NCI-H2196 (cell line): ENCODE results near the gene CSK.

Experiments
- DNase-seq: peaks from one replicate; lab custom pipeline; 2025; ENCODE audit not compliant: unreplicated experiment; lab: John Stamatoyannopoulos, UW

The CSK gene

GRCh38 chr15:74786551-74787165, 4.8 kb downstream of the CSK start:
- no peak for DNase-seq

DNA sequence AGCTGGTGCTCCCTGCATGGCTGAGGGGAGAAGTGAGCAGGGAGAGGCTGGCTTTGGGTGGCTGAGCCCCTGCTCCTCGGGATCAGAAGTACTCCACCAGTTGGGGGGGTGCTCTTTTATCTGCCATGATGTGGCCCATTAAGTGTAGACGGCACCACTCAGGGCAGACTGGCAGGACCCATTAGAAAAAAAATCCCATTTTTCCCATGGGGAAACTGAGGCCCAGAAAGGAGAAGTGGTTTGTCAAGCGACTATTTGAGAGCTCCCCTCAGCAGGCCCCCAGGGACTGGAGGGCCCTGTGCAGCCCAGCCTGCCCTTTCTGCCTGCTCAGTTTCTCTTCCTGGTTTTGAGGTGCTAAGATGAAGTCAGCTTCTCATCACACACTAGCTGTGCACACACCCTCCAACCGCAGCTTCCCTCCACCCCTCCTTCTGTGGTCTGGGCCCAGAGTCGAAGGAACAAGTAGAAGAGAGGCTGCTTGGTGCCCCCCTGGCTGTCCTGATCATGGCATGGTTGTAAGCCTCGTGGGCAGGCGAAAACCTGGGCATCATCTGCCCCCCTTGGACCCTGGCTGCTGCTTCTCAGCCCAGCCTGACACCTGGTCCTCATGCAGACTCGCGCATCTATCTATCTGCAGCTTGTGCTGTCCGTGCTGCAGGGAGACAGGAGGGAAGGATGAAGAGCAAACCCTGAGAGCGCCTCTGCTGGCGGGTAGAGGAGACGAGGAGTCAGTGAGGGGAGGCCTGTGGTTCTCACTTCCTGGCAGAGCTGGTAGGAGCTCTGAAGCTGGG, 5.6 kb downstream of the CSK start:
- no peak for DNase-seq

GRCh38 chr15:74788042-74788682, 6.3 kb downstream of the CSK start:
- DNase-seq = no peak

GRCh38 chr15:74788683-74789151, 6.8 kb downstream of the CSK start:
- no peak for DNase-seq

GRCh38 chr15:74789171-74789631, 7.3 kb downstream of the CSK start:
- DNase-seq = no peak

DNA sequence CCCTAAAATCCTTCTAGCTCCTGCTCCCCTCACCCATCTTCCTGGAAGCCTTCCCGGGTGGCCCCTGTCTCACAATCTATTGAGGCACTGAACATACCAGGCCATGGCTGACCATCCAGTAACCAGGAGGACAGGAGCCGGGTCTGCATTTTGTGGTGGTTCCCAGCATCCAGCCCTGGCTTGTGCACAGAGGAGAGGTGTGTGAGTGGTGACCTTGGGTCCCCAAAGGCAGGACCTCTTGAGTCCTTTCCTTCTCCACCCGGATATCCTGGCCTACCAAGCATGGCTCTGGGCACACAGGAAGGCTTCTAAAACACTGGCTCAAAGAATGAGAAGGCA, 7.8 kb downstream of the CSK start:
- DNase-seq = no peak

DNA sequence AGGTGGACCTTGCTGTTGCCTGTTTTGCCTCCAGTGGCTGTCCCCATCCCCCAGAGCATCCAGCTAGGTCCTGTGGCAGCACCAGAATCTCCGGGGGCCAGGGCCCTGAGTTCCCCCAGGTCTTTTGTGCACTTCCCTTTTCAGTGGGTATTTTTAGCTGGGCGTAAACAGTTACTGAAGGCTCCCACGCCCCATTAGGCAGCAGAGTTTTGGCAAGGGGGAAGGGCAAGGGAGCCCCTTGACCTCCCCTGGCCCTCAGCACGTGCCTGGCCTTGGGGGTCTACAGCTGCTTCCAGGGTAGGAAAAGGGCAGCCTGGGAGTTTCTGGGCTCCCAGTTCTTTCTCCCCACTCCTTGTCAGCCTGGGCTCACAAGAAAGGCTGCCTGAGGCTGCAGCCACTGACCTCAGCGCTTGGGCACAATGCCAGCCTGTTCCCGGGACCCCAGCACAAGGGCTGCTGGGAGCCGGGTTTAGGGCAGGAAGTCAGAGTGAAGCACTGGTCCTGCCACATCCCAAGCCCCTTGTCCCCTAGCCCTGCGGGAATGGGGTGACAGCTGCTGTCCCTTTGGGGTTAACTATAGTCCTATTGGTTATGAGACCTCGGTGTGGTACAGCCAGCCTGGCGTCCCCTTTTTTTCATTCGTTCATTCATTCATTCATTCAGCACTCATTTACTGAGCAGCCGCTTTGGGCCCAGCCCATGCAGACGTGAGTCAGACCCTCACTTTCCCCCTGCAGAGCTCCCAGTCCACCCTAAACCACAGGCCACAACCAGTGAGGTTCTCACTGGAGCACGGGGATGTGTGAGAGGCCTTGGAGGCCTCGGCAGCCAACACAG, 8.4 kb downstream of the CSK start:
- no peak for DNase-seq

GRCh38 chr15:74791007-74791406, 9.1 kb downstream of the CSK start:
- no peak for DNase-seq

DNA sequence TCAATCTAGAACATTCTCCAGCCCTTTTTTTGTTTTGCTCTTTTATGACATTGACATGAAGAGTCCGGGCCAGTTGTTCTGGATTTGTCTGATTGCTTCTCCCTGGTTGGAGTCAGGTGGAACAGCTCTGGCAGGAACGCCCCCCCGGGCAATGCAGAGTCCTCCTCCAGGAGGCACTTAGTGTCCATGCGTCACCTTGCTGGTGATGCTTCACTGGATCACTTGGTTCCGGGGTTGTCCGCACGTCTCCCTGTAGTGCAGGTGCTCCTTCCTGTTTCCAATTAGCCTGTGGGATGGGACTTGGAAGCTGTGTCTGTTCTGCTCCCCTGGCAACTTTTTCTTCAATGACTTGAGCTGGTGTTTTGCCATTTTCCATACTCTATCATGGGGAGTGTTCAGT, 9.8 kb downstream of the CSK start:
- DNase-seq = no peak

DNA sequence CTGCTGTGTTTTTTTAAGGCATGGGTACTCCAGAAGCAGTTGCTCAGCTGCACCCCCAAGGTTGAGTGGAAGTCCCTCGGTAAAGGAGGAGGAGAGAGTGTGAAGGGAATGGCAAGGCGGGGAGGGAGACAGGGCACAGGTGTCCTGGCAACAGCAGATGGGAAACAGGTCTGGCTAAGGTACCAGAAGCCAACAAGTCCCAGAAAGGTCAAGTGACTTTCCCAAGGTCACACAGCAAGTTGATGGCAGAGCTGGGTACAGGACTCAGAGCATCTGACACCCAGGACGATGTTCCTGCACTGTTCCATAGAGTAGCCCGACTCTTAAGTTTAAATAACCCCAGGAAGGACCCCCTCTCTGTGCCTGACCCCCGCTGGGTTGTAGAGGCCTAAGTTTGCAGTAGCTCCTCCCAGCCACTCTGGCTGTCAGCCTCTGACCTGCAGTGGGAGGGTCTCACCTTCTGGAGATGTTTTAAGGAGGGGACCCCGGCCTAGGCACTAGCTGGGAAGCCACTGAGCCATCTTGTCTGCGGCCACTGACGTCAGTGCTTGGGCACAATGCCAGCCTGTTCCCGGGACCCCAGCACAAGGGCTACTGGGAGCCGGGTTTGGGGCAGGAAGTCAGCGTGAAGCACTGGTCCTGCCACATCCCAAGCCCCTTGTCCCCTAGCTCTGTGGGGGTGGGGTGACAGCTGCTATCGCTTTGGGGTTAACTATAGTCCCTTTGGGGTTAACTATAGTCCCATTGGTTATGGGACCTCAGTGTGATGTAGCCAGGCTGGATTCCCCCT, 10.5 kb downstream of the CSK start:
- DNase-seq = no peak

- no peak for DNase-seq
Observed at GRCh38 chr15:74793135-74794028, 11.5 kb downstream of the CSK start.

DNA sequence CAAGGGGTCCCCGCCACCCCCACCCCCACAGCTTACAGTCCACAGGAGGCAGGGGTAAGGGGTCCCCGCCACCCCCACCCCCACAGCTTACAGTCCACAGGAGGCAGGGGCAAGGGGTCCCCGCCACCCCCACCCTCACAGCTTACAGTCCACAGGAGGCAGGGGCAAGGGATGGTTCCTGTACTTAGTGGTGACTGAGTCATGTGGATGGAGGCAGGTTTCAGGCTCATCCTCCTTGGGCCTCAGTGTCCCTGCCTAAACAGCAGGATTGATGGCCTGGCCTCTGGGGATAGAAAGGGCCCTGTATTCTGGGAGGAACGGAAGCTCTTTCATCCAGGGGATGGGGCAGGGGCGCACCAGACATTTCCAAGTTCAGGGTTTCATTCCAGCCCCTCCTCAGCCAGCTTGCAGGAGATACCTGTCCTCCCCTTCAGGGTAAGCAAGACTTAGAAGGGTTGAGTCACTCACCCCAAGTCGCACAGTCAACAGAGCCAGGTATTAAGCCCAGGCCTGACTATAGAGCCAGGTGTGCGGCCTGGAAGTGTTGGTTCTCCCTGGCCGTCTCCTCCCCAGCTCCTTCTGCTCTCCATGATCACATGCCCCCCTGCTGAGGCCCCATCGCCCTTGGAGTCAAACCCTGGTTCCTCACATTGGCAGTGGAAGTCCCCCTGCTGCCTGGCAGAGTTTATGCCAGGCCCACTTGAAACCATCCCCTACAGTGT, 12.5 kb downstream of the CSK start:
- DNase-seq = no peak

DNA sequence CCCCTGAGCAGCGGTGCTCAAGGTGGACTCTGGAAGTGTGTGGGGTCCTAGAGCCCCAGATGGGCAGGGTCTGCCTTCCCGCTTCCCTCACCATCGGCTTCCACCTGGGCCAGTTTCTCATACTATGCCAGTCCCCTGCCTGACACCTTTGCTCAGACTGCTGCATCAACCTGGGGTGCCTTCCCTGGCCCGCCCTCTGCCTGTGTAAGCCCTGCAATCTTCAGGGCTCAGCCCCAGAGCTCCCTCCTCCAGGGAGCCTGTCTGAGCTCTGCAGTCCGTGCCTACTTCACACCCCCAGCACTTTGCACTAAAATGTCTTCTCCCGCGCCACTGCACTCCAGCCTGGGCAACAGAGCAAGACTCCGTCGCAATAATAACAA, 13.1 kb downstream of the CSK start:
- DNase-seq = no peak

DNA sequence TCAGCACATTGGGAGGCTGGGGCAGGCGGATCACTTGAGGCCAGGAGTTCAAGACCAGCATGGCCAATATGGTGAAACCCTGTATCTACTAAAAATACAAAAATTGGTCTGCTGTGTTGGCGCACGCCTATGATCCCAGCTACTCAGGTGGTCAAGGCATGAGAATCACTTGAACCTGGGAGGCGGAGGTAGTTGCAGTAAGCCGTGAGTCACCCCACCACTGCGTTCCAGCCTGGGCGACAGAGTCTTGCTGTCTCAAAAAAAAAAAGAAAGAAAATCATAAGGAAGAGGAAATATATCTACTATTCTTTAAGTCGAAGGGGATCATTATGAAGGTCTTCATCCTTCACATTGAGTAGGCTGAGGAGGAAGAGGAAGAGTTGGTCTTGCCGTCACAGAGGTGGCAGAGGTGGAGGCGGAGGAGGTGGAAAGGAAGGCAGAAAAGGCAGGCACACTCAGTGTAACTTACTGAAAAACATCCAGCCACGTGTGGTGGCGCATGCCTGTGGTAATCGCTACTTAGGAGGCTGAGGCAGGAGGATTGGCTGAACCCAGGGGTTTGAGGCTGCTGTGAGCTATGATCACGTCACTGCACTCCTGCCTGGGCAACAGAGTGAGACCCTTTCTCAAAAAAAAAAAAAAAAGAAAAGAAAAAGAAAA, 14.2 kb downstream of the CSK start:
- no peak for DNase-seq

DNA sequence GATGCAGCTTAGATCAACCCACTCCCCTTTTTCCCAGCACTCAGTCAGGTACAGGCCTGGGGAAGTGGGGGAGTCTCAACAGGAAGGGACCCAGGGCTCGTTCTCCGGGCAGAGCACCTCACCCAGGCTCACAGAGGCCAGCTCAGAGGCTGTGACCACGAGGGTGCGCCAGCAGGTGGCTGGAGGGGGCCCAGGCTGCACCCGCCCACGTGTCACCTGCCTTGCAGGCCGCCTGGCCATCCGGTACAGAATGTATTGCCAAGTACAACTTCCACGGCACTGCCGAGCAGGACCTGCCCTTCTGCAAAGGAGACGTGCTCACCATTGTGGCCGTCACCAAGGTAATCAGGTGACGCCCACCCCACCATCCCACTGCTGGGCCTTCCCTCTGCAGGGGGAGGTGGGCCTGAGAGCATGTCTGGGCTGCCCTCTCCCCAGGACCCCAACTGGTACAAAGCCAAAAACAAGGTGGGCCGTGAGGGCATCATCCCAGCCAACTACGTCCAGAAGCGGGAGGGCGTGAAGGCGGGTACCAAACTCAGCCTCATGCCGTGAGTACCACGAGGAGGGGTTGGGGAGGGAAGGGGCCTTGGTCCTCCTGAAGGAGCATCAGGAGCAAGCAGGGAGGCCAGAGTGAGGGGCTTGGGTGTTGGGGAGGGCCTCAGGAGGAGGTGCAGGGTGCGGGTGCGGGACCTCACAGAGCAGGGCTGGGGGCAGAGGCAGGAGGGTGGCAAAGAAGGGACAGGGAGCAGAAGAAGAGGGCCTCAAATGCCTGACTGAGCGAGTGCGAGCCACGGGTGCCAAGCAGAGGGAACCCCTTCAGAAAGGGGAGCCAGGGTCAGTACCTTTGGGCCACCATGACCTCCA, 16.7 kb downstream of the CSK start:
- no peak for DNase-seq

GRCh38 chr15:74799255-74799855, 17.5 kb downstream of the CSK start:
- no peak for DNase-seq
